GM23338 (cell line): ENCODE results near the gene NUTM1. TPM values are rescaled to one million over a fixed set of nuclear protein-coding genes. Genes with fewer than 3 reads are reported as not detected.
A peak's percentile ranks its signal among the peaks of the same experiment; 100 is the strongest.

Experiments used
- ATAC-seq: fragments of 200-7000 bp; cut with Tn5 transposase; 3 replicates; pipeline ENCODE4 v1.9.1; 2020
- DNase-seq: peaks from one replicate; pipeline ENCODE4 v3.0.0-alpha.2; 2015; ENCODE audit warnings: low spot score
- H2AFZ ChIP-seq: fragments of 200-600 bp; sonication (generic); 2 replicates; pipeline ENCODE4 v1.8.0; 2016; ENCODE audit warnings: antibody characterized with exemption, mild to moderate bottlenecking, moderate library complexity
- H3F3A ChIP-seq: fragments of 200-600 bp; sonication (generic); replicated peaks from 2 replicates; pipeline ENCODE4 v1.8.0; 2017; ENCODE audit warnings: antibody characterized with exemption, mixed run types, low read depth
- H3K27ac ChIP-seq: fragments of 200-600 bp; sonication (generic); 2 replicates; pipeline ENCODE4 v1.6.1; 2016; ENCODE audit warnings: low read depth
- H3K27me3 ChIP-seq: fragments of 200-600 bp; sonication (generic); 2 replicates; pipeline ENCODE4 v1.8.0; 2016; ENCODE audit warnings: mild to moderate bottlenecking, mixed run types, moderate library complexity; ENCODE audit not compliant: insufficient read depth
- H3K36me3 ChIP-seq: fragments of 200-600 bp; sonication (generic); 2 replicates; pipeline ENCODE4 v1.8.0; 2016; ENCODE audit warnings: mild to moderate bottlenecking; ENCODE audit not compliant: insufficient read depth
- H3K4me1 ChIP-seq: fragments of 200-600 bp; sonication (generic); 2 replicates; pipeline ENCODE4 v1.8.0; 2016; ENCODE audit warnings: mild to moderate bottlenecking, moderate library complexity; ENCODE audit not compliant: insufficient read depth
- H3K4me2 ChIP-seq: fragments of 200-600 bp; sonication (generic); 2 replicates; pipeline ENCODE4 v1.7.1; 2017; ENCODE audit warnings: mixed run types
- H3K4me3 ChIP-seq: fragments of 200-600 bp; sonication (generic); 2 replicates; pipeline ENCODE4 v1.6.1; 2016; ENCODE audit warnings: mixed run types
- H3K79me2 ChIP-seq: fragments of 200-600 bp; sonication (generic); replicated peaks from 2 replicates; pipeline ENCODE4 v1.8.0; 2017; ENCODE audit warnings: mild to moderate bottlenecking; ENCODE audit not compliant: insufficient read depth
- H3K9me2 ChIP-seq: fragments of 200-600 bp; sonication (generic); 2 replicates; pipeline ENCODE4 v1.8.0; 2017; ENCODE audit not compliant: insufficient read depth
- H4K20me1 ChIP-seq: fragments of 200-600 bp; sonication (generic); replicated peaks from 2 replicates; pipeline ENCODE4 v1.8.0; 2017; ENCODE audit warnings: mild to moderate bottlenecking; ENCODE audit not compliant: insufficient read depth
- H3K27ac Mint-ChIP-seq: 2 replicates; pipeline ENCODE4 v1.8.0; 2020; ENCODE audit warnings: inconsistent platforms, mild to moderate bottlenecking, moderate library complexity, mixed read lengths
- H3K27me3 Mint-ChIP-seq: 3 replicates; pipeline ENCODE4 v1.8.0; 2022; ENCODE audit warnings: low read depth, mild to moderate bottlenecking, moderate library complexity, mixed read lengths, inconsistent platforms; ENCODE audit not compliant: insufficient read depth, poor library complexity
- H3K36me3 Mint-ChIP-seq: 3 replicates; pipeline ENCODE4 v1.8.0; 2021; ENCODE audit warnings: low read depth, mild to moderate bottlenecking, inconsistent platforms, moderate library complexity, mixed read lengths
- H3K4me1 Mint-ChIP-seq: 3 replicates; pipeline ENCODE4 v1.8.0; 2020; ENCODE audit warnings: mild to moderate bottlenecking, inconsistent platforms, mixed read lengths
- H3K4me3 Mint-ChIP-seq: 3 replicates; pipeline ENCODE4 v1.8.0; 2021; ENCODE audit warnings: moderate library complexity, mild to moderate bottlenecking, inconsistent platforms, mixed read lengths
- H3K9me3 Mint-ChIP-seq: 3 replicates; pipeline ENCODE4 v1.8.0; 2020; ENCODE audit warnings: moderate library complexity, mild to moderate bottlenecking, inconsistent platforms, mixed read lengths
- CTCF ChIP-seq, 2 experiments: fragments of 200-600 bp in 1 of 2; sonication (generic) in 1 of 2; conservative IDR thresholded peaks; 2 replicates each; pipeline versions ENCODE4 v1.5.1 to v1.6.1; 2016 to 2017; ENCODE audit warnings: antibody characterized with exemption in 2 of 2, low read depth in 2 of 2, mild to moderate bottlenecking in 2 of 2, moderate library complexity in 1 of 2
- ETS1 ChIP-seq: IDR thresholded peaks from 2 replicates; pipeline ENCODE4 v1.6.1; 2016; ENCODE audit warnings: antibody characterized with exemption
- EZH2 ChIP-seq: fragments of 200-600 bp; sonication (generic); IDR thresholded peaks from one replicate; pipeline ENCODE4 v1.8.0; 2017; ENCODE audit warnings: antibody characterized with exemption, mild to moderate bottlenecking, low read depth; ENCODE audit not compliant: unreplicated experiment
- JUNB ChIP-seq: IDR thresholded peaks from one replicate; pipeline ENCODE4 v1.6.1; 2016; ENCODE audit warnings: antibody characterized with exemption; ENCODE audit not compliant: unreplicated experiment
- NANOG ChIP-seq: IDR thresholded peaks from 2 replicates; pipeline ENCODE4 v1.6.1; 2016; ENCODE audit warnings: antibody characterized with exemption, borderline replicate concordance
- POLR2AphosphoS5 ChIP-seq: IDR thresholded peaks from 2 replicates; pipeline ENCODE4 v1.6.1; 2016; ENCODE audit warnings: antibody characterized with exemption, low read depth
- STAT1 ChIP-seq: IDR thresholded peaks from one replicate; pipeline ENCODE4 v1.6.1; 2016; ENCODE audit warnings: antibody characterized with exemption; ENCODE audit not compliant: unreplicated experiment
- ZNF114 ChIP-seq: fragments of 250-450 bp; sonication (Bioruptor Pico); IDR thresholded peaks from 2 replicates; pipeline ENCODE4 v1.5.0; 2020; ENCODE audit warnings: mild to moderate bottlenecking, moderate library complexity
- polyA plus RNA-seq: library from polyadenylated mRNA; unstranded; fragments of >200 nt; fragmentation: Nextera tagmentation; extraction: Ambion mirVana; gene quantifications from 2 replicates; pipeline ENCODE4 v1.2.1, GENCODE V29; 2016
- total RNA-seq: library from RNA; depleted of rRNA; stranded (reverse); fragments of >200 nt; shearing (Covaris generic); gene quantifications from 2 replicates; pipeline ENCODE4 v1.2.3, GENCODE V29; 2014
- TF ChIP-seq, protein P1 (sequence below): IDR thresholded peaks from one replicate; pipeline ENCODE4 v1.6.1; 2018; ENCODE audit warnings: antibody characterized with exemption; ENCODE audit not compliant: unreplicated experiment

NUTM1 gene
- total and polyA plus RNA-seq, 2 experiments from 2014 or later: 0.16 to 1.2 TPM

DNA sequence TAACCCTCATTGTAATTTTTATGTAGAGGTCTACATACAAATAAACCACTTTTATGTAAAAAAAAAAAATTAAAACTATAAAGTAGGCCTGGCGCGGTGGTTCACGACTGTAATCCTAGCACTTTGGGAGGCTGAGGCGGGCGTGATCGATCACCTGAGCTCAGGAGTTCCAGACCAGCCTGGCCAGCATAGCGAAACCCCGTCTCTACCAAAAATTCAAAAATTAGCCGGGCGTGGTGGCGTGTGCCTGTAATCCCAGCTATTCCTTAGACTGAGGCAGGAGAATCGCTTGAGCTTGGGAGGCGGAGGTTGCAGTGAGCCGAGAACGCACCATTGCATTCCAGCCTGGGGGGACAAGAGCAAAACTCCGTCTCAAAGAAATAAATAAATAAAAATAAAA, 4.8 kb upstream of the NUTM1 start:
- Histone ChIP-seq H3K4me1 (peaks cover 19% of the 10 kb centered on the region), H3K27me3 (no peaks in the 10 kb centered on the region), H3K4me2 (peak overlapping the region; percentile 91), H2AFZ (peak overlapping the region; percentile 86; the same call in 1 of the 2 replicates), H4K20me1 (peaks cover 10% of the 10 kb centered on the region; the same call in 1 of the 2 replicates), H3K27ac (peak overlapping the region; percentile 65), H3F3A (no peaks in the 10 kb centered on the region), H3K79me2 (peaks cover 24% of the 10 kb centered on the region), H3K36me3 (peaks cover 7% of the 10 kb centered on the region), H3K9me2 (no peaks in the 10 kb centered on the region), H3K4me3 (peak overlapping the region; percentile 97)
- Mint-ChIP-seq H3K27me3 (peaks cover 5% of the 10 kb centered on the region), H3K36me3 (peaks cover 29% of the 10 kb centered on the region), H3K4me1 (peaks cover 16% of the 10 kb centered on the region), H3K4me3 (peak overlapping the region; percentile 94), H3K27ac (no peak overlapping the region), H3K9me3 (peaks cover 4% of the 10 kb centered on the region; the same call in 2 of the 3 replicates)
- peak; percentile 50 for DNase-seq
- no peak for ATAC-seq
- TF ChIP-seq NANOG (no peak), ETS1 (no peak), ZNF114 (CRISPR knock-in tag) (no peak)

DNA sequence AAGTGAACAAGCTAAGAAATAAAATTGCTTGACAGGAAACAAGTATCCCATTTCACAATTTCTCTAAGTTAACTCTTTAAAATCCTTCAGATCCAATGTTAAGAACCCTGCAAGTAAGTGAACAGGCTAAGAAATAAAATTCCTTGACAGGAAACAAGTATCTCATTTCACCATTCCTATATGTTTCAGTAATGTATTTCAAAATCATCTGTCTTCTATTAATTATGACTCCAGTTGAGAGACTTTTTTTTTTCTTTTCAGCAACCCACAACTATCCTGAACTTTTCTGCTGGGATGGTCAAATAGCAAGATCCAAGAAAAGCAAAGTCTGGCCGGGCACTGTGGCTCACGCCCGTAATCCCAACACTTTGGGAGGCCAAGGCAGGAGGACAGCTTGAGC, 3.2 kb upstream of the NUTM1 start:
- peaks cover 5% of the 10 kb centered on the region for H3K27me3 Mint-ChIP-seq
- Histone ChIP-seq H4K20me1 (peaks cover 10% of the 10 kb centered on the region; the same call in 1 of the 2 replicates), H2AFZ (no peak overlapping the region), H3K36me3 (peaks cover 7% of the 10 kb centered on the region), H3K4me3 (no peak overlapping the region), H3K79me2 (peaks cover 24% of the 10 kb centered on the region), H3K27ac (no peak overlapping the region), H3K27me3 (no peaks in the 10 kb centered on the region), H3K4me1 (peaks cover 23% of the 10 kb centered on the region), H3F3A (no peaks in the 10 kb centered on the region), H3K4me2 (no peak overlapping the region), H3K9me2 (no peaks in the 10 kb centered on the region)
- peaks cover 16% of the 10 kb centered on the region for H3K4me1 Mint-ChIP-seq
- no peak overlapping the region; the same call in 1 of the 2 replicates for H3K27ac Mint-ChIP-seq
- TF ChIP-seq, protein P1, sequence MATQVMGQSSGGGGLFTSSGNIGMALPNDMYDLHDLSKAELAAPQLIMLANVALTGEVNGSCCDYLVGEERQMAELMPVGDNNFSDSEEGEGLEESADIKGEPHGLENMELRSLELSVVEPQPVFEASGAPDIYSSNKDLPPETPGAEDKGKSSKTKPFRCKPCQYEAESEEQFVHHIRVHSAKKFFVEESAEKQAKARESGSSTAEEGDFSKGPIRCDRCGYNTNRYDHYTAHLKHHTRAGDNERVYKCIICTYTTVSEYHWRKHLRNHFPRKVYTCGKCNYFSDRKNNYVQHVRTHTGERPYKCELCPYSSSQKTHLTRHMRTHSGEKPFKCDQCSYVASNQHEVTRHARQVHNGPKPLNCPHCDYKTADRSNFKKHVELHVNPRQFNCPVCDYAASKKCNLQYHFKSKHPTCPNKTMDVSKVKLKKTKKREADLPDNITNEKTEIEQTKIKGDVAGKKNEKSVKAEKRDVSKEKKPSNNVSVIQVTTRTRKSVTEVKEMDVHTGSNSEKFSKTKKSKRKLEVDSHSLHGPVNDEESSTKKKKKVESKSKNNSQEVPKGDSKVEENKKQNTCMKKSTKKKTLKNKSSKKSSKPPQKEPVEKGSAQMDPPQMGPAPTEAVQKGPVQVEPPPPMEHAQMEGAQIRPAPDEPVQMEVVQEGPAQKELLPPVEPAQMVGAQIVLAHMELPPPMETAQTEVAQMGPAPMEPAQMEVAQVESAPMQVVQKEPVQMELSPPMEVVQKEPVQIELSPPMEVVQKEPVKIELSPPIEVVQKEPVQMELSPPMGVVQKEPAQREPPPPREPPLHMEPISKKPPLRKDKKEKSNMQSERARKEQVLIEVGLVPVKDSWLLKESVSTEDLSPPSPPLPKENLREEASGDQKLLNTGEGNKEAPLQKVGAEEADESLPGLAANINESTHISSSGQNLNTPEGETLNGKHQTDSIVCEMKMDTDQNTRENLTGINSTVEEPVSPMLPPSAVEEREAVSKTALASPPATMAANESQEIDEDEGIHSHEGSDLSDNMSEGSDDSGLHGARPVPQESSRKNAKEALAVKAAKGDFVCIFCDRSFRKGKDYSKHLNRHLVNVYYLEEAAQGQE: no peak
- TF ChIP-seq STAT1 (no peak), JUNB (no peak), CTCF (conservative IDR thresholded peaks at IDR 0.05; ENCODE audit: low read depth in 2 of 2) (no peak), POLR2AphosphoS5 (no peak), EZH2 (no peak), ZNF114 (CRISPR knock-in tag) (no peak), NANOG (no peak)
- peaks cover 4% of the 10 kb centered on the region; the same call in 2 of the 3 replicates for H3K9me3 Mint-ChIP-seq
- peaks cover 29% of the 10 kb centered on the region for H3K36me3 Mint-ChIP-seq
- no peak overlapping the region for H3K4me3 Mint-ChIP-seq
- no peak for DNase-seq
- no peak for ATAC-seq
